ENCODE data around the gene CTSH.

CTSH gene

DNA sequence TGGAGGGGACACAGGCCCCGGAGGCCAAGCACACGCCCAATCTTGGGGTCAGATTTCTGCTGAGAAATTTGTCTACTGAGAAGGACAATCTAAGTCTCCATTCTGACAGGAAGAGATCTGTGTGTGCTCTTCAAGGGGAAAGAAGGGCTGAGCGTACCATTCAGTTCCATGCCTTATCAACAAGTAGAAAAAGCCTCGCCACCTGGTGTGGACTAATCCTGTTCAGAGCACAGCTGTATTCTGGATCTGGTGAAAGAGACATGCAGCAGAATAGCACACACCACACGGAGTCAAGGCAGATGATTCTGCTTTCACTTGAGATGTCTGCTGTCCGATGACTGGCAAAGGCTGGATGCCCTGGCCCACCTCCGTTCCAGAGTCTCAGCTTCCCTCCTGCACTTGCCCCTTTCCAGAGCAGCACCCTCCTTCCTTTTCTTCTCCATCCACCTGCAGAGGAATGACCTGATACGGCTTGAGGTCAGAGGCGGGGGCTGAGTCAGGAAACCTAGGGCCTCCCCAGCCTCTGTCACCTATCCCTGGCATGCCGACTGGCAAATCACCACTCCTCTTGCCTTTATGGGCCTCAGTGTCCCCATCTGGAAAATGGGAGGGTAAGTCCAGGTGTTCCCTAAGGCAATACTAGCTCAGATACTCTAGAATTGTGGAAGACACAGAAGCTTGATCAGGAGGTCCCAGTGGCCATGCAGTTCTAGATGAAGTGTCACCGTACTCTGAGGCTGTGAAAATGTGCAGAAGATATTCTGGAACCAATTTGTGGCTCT is 36.9 kb upstream of the CTSH start:
- no peak for DNase-seq
- intact Hi-C loops (cut with DNase I; ENCODE audit: low total_unique reads): no loop called here

DNA sequence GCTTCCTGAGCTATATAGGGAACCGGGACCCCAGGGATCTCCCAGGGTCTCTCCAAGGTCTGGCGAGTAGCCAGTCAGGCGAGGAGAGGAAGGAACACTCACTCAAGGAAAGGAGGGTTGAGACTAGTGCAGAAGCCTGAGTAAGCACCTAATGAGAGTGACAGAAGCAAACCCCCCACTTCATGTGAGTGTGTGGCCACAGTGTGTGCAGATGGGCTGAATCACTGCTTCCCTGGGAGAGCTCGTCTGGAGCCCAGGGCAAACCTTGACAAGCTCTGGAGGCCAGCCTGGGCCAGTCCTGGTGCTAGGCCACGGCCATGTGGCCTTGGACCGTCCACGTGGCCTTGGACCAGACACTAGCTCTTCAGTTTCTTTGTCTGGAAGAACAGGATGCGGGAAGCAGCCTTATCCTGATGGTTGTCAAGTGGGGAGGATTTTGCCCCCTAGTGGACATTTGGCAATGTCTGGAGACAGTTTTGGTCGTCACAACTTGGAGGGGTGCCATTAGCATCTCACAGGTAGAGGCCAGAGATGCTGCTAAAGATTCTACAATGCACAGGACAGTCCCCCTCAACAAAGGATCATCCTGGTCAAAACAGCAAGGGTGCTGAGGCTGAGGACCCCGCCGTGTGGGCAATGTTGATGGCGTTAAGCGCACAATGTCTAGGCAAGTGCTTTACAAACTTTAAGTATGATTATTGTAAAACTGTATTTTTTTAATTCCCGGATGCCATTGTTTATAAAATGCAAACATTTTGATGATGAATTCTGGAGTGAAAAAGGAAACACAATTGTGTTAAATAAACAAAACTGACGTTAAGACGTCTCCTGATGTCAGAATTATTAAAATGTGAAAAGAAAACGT is 34.8 kb upstream of the CTSH start:
- no peak overlapping the region for H3K27ac ChIP-seq
- intact Hi-C loops (cut with DNase I; ENCODE audit: low total_unique reads): no loop called here
- no peaks in the 10 kb centered on the region for H3K36me3 ChIP-seq
- H3K4me1 ChIP-seq: peaks cover 0 to 7% (median 1%) of the 10 kb centered on the region in 4 donors
- TF ChIP-seq, protein P1, sequence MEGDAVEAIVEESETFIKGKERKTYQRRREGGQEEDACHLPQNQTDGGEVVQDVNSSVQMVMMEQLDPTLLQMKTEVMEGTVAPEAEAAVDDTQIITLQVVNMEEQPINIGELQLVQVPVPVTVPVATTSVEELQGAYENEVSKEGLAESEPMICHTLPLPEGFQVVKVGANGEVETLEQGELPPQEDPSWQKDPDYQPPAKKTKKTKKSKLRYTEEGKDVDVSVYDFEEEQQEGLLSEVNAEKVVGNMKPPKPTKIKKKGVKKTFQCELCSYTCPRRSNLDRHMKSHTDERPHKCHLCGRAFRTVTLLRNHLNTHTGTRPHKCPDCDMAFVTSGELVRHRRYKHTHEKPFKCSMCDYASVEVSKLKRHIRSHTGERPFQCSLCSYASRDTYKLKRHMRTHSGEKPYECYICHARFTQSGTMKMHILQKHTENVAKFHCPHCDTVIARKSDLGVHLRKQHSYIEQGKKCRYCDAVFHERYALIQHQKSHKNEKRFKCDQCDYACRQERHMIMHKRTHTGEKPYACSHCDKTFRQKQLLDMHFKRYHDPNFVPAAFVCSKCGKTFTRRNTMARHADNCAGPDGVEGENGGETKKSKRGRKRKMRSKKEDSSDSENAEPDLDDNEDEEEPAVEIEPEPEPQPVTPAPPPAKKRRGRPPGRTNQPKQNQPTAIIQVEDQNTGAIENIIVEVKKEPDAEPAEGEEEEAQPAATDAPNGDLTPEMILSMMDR (IDR thresholded peaks at IDR 0.05): peak; percentile 56 to 64
- peak in 1 of 2 donors; percentile 38 for DNase-seq
- no peak overlapping the region for H3K4me3 ChIP-seq
- peaks cover 0 to 15% of the 10 kb centered on the region in 2 donors for H3K27me3 ChIP-seq
- H3K9me3 ChIP-seq: no peaks in the 10 kb centered on the region

More for the DNA sequence above, 36.9 kb upstream of the CTSH start:
- no peaks in the 10 kb centered on the region for H3K36me3 ChIP-seq
- H3K27me3 ChIP-seq: peaks cover 0 to 15% of the 10 kb centered on the region in 2 donors
- H3K4me3 ChIP-seq: no peak overlapping the region
- H3K4me1 ChIP-seq: peaks cover 0 to 7% (median 1%) of the 10 kb centered on the region in 4 donors
- H3K9me3 ChIP-seq: no peaks in the 10 kb centered on the region
- no peak overlapping the region for H3K27ac ChIP-seq
- TF ChIP-seq, protein P1 (IDR thresholded peaks at IDR 0.05): no peak

DNA sequence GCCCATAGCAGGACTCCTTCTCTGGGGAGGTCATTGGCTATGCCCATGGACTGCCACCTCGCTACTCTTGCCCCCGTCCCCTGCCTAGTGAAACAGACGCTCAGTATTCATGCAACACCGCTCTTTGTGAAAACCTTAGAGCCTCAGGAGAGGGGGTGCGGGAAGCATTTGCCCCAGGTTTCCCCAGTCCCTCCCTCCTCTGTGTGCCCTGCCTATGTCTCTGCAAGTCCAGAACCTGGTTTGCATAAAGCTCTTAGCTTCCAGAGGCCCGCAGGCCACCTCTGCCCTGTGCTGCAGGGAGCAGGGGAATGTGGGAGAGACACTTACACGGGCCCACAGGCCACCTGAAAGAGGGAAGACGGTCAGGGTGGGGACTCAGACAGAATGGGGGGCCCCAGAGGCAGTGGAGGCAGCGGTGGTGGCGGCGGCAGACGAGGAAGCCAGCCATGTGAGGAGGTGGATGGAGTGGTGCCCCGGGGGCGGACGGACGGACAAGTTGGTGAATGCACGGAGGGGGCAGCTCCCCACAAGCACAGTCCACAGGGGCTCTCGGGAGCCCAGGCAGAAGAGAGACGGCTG is 33.8 kb upstream of the CTSH start:
- TF ChIP-seq, protein P1 (IDR thresholded peaks at IDR 0.05): no peak
- Histone ChIP-seq H3K27me3 (peaks cover 0 to 15% of the 10 kb centered on the region in 2 donors), H3K9me3 (no peaks in the 10 kb centered on the region), H3K4me1 (peaks cover 0 to 5% (median 1%) of the 10 kb centered on the region in 4 donors), H3K27ac (no peak overlapping the region), H3K36me3 (no peaks in the 10 kb centered on the region), H3K4me3 (no peak overlapping the region)
- DNase-seq: no peak
- intact Hi-C loops (cut with DNase I; ENCODE audit: low total_unique reads): no loop called here

DNA sequence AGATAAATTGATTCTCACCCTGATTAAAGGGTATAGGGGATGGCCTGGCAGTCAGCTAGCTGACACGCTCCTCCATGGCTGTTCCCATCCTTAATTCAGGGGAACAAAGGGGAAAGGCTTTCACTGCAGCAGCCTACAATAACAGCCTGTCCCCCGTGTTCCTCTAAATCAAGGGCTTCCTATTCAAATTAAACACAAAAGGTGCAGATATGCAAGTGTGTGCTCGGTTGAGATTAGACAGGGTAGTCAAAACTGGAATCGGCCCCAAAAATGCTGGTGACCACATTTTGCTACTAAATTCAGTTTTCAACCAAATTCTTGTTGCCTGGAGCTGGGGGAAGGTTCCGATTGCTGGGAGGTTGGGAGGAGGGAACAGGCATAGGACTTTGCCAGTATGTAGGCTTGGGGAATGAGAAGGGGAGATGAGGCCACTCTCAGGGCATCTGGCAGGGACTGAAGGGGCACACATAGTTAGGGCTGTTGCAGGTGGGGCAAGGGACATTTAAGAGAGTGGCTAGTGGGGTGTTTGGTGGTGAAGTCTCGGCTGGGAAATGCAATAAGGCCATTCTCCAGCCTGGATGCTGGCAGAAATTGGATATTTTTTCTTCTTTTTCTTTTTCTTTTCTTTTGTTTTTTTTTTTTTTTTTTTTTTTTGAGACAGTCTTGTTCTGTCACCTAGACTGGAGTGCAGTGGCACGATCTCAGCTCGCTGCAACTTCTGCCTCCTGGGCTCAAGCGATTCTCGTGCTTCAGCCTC is 32.9 kb upstream of the CTSH start:
- TF ChIP-seq, protein P1 (IDR thresholded peaks at IDR 0.05): no peak
- DNase-seq: no peak
- intact Hi-C loops (cut with DNase I; ENCODE audit: low total_unique reads): no loop called here
- no peaks in the 10 kb centered on the region for H3K4me1 ChIP-seq
- H3K4me3 ChIP-seq: no peak overlapping the region
- H3K27me3 ChIP-seq: peaks cover 0 to 15% of the 10 kb centered on the region in 2 donors
- no peaks in the 10 kb centered on the region for H3K9me3 ChIP-seq
- H3K36me3 ChIP-seq: no peaks in the 10 kb centered on the region
- no peak overlapping the region for H3K27ac ChIP-seq

DNA sequence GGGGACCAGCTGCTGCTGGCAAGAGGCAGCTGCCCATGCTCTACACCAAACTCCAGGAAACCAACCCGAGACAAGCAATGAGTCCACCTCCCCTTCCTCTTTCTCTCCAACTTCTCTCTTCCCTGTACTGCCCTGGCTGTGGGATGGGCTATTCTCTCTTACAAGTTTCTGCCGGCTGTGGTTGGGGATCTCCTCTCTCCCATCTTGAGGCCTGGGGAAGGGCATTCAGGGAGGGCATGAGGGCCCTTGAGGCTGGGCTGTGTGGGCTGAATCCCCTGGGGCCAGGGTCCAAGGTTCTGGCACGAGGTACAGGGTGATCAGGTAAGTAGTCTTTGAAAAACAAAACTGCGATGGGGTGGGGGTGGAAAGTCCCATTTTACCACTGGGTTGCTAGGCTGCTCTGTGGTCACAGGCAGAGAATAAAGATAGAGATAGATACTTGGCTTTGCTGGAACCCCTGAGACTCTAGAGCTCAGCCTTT is 32.3 kb upstream of the CTSH start:
- intact Hi-C loops (cut with DNase I; ENCODE audit: low total_unique reads): no loop called here

More for the DNA sequence above, 32.3 kb upstream of the CTSH start:
- no peaks in the 10 kb centered on the region for H3K4me1 ChIP-seq
- no peak overlapping the region for H3K27ac ChIP-seq
- no peak for DNase-seq
- H3K9me3 ChIP-seq: no peaks in the 10 kb centered on the region
- no peaks in the 10 kb centered on the region for H3K36me3 ChIP-seq
- H3K27me3 ChIP-seq: peaks cover 0 to 15% of the 10 kb centered on the region in 2 donors
- TF ChIP-seq, protein P1 (IDR thresholded peaks at IDR 0.05): no peak
- H3K4me3 ChIP-seq: no peak overlapping the region

Measured in tibial artery (tissue), 4 donors.